GM18868 (cell line): Measurements from ENCODE around the gene MUC6.

Source experiments
- ATAC-seq: cut with Tn5 transposase; IDR thresholded peaks from one replicate; pipeline ENCODE4 v1.9.1; 2021; ENCODE audit warnings: mild to moderate bottlenecking, moderate library complexity; ENCODE audit not compliant: unreplicated experiment

MUC6 gene

DNA sequence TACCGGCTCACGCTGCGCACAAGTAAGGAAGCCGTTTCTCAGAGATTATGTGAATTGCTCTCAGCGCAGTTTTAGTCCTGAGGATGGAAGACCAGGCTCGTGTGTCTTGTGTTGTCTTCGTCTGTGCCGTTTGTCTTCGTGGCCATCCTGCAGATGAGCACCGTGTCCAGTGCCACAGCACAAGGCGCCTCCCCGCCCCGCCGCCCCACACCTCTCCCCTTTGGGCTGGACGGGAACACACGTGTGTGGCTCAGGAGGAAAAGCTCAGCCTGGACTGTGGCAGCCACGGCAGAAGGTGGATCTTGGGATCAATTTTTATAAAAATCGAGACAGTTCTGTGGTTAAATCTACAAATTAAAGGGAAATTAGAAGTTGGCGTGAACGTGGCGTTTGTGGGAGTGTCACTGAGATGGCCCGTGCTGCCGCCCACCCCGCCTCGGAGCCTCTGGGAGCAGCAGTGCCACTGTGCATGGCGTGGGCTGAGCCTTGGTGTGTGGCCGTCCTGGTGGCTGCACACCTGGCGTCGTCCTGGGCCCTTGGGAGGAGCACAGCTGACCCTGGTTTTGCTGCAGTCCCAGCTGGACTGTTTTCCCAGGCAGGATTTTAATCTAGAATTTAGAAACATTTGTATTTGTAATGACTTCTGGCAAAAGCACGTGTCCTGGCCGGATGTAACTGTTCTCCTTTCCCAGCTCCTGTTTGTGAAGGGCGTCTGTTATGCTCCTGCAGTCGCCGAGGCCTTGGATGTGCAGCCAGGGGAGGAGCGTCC lies 25.8 kb downstream of the MUC6 start:
- ATAC-seq = no peak

DNA sequence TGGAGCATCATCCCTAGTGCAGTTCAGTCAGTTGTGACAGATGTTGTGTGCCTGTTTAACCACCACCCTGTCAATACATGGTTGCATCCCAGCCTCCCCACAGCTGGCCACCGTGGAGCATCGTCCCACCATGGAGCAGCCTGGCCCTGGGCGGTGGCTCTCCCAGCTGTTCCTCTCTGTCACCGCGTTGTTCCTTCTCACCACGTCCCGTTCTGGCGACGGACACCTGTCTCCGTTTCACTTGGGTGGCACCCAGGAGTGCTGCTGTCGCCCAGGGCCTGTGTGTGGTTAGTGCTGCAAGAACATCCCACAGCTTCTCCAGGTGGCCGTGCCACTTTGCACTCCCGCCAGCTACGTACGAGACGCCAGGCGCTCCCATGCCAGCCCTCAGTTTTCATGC lies 26.5 kb downstream of the MUC6 start:
- ATAC-seq = no peak

DNA sequence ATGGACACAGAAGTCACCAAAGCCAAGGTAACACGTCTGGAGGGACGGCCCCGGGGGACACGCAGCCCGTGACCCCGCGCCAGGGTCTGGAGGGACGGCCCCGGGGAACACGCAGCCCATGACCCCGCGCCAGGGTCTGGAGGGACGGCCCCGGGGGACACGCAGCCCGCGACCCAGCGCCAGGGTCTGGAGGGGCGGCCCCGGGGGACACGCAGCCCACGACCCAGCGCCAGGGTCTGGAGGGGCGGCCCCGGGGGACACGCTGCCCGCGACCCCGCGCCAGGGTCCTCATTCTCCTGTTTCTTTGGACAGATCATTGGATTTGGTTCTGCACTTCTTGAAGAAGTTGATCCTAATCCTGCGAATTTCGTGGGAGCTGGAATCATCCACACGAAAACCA lies 27.1 kb downstream of the MUC6 start:
- no peak for ATAC-seq

- ATAC-seq = no peak
Observed at GRCh38 chr11:1008803-1009145, 27.7 kb downstream of the MUC6 start.

- no peak for ATAC-seq
Observed at GRCh38 chr11:1008001-1008802, 28.3 kb downstream of the MUC6 start.

DNA sequence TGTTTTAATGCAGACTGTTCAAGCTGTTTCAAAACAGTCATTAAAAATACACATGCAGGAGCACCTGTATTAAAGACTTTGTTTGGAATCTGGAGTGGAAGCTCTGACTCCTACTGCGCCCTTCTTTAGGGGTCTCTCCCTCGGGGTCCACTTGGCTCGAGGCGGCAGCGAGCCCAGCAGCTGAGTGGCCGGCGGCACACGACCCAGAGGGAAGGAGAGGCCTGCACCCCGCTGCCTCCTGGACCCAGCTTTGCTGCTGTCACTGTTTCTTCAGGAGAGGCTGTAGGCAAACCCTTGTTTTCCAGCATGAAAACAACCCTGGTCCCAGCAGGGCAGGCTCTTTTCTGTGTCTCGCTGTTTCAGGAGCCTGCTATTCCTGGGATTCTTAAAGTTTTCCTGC lies 29.2 kb downstream of the MUC6 start:
- no peak for ATAC-seq

GRCh38 chr11:1006762-1007161 lies 29.8 kb downstream of the MUC6 start:
- ATAC-seq = no peak

- ATAC-seq = no peak
Observed at GRCh38 chr11:1005928-1006327, 30.6 kb downstream of the MUC6 start.

- ATAC-seq = no peak
Observed at GRCh38 chr11:1003159-1003558, 33.4 kb downstream of the MUC6 start.

DNA sequence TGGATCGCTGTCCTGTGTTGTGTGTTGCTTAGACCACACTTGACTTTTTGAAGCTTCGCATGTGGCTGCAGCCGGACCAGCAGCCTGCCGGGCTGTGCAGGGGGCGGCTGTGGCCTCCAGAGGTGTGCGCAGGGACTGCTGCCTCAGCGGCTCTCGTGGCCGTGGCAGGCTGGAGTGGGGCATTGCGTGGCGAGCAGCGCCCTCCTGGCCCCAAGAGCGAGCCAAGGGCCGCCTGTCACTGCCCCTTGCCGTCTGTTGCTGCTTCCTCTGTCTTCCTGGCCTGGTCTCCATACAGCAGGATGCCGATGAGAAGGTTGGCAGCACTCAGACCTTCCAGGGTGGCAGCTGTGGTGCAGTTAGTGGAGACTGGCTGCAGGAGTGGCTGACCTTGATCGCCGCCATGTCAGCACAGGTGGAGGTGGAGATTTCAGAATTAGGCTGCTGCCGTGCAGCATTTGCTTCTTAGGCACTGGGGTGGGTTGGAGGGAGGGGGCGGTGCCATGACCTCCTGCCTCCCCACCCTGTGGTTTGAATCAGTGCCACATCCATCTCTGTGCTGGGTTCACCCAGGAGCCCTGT lies 34.0 kb downstream of the MUC6 start:
- no peak for ATAC-seq

- ATAC-seq = no peak
Observed at GRCh38 chr11:1001617-1002405, 34.7 kb downstream of the MUC6 start.

DNA sequence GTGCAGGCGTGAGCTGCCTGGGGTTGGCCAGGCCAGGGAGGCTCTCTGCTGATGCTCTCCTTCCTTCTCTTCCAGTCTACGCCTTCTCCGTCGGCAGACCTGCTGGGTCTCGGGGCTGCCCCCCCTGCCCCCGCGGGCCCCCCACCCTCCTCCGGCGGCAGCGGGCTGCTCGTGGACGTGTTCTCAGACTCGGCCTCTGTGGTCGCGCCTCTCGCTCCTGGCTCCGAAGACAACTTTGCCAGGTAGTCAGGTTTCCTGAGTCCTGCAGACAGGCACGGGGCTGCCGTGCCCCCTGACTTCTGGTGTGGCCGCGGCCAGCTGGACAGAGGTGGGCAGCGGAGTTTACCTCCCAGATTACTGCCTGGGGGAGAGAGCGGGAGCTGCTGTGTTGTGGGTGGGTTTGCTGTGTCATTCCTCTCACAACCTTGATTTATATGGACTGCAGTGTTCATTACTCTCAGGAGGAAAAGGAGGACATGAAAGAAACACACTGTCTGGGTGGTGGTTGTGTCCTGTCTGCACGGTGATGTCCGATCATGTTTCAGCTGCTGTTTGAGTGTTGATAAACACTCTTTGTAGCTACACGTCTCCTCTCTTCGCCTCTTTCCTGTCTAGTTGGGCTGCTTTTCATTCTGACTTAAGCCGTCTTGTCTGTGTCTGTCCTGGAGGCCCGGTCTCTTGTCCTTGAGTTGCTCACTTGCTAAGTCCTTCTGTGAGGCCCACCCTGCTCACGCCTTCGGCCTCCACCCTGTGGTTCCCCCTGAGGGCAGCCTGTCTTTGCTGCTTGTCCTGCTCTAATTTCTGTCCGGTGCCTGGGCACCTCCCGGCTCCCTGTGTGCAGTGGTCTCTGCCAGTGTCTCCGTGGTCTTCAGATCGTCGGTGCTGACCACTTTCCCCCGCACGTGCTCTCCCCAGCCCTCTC lies 35.9 kb downstream of the MUC6 start:
- ATAC-seq = no peak

DNA sequence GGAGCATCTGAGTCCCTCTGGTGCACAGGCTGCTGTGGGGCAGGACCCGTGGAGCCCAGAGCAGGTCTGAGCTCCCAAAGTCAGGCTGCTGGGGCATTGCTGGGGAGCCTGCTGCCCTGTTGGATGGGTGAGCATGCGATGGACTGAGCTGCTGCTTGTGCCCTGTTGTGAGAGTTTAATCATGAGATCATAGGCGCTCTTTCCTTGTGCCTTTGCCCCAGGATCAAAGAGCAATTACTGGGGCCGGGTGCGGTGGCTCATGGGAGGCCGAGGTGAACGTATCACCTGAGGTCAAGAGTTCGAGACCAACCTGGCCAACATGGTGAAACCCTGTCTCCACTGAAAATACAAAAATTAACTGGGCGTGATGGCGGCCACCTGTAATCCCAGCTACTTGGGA lies 37.5 kb downstream of the MUC6 start:
- ATAC-seq = no peak

DNA sequence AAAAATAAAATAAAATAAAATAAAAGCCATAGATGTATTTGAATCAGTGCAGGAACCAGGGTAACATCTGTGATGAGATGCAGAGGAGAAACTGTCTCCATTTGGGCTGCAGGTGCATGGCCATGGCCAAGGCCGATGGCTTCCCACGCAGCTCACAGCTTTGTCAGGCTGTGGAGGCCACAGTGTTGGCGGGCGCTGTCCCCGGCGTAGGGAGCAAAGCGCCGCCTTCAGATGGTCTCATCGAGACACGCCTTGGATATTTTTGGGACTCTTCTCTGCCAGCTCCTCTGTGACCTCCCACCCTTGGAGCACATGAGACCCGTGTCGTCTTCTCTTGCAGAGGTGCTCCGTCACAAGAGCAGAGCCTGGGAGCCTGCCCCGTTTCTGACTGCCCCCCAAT lies 38.6 kb downstream of the MUC6 start:
- ATAC-seq = no peak

GRCh38 chr11:996681-997080 lies 39.8 kb downstream of the MUC6 start:
- ATAC-seq = no peak

- peak; percentile 57 for ATAC-seq
Observed at GRCh38 chr11:995752-996420, 40.6 kb downstream of the MUC6 start.

- no peak for ATAC-seq
Observed at GRCh38 chr11:995044-995751, 41.3 kb downstream of the MUC6 start.

DNA sequence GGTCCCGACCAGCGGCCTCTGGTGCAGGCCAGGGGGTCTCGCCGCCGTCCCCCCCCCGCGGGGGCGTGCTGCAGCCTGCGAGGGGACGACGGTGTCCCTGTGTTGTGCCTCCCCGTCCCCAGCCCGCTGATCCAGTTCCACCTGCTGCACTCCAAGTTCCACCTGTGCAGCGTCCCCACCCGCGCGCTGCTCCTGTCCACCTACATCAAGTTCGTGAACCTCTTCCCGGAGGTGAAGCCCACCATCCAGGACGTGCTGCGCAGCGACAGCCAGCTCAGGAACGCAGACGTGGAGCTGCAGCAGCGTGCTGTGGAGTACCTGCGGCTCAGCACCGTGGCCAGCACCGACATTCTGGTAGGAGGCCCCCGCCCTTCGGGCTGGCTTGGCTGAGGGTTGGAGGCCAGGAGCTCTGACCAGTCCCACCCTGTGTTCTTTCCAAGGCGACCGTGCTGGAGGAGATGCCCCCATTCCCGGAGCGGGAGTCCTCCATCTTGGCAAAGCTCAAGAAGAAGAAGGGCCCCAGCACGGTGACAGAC lies 42.8 kb downstream of the MUC6 start:
- no peak for ATAC-seq

DNA sequence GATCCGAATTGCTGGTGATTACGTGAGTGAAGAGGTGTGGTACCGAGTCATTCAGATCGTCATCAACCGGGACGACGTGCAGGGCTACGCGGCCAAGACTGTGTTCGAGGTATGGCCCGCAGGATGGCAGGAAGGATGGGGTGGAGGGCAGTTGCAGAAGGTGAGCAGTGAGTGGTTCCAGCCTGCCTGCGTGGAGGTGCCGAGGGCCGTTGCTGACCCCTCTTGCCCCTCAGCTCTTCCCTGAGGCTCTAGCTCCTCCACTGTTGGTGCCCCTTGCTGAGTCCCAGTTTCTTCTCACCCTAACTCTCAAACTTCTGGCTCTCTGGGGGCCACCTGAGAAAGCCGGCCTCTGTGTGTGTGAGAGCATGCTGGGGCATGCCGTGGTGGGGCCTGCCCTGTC lies 43.9 kb downstream of the MUC6 start:
- ATAC-seq = no peak
